Esophagus muscularis mucosa (tissue), 4 donors: ENCODE data around the gene NTRK1. TPM values are rescaled to one million over a fixed set of nuclear protein-coding genes. Genes with fewer than 3 reads are reported as not detected.

ENCODE experiments used
- DNase-seq: peaks from one replicate; pipeline ENCODE4 v3.0.0-alpha.2; 2017; ENCODE audit errors: extremely low spot score
- H3K27ac ChIP-seq, 4 donors: fragments of 200-600 bp; sonication (generic); replicated peaks in 1 of 4; 1 replicate in 3 of 4; 2 replicates in 1 of 4; pipeline ENCODE4 v1.5.1; 2016 to 2019; ENCODE audit warnings: mild to moderate bottlenecking in 1 of 4
- H3K27me3 ChIP-seq, 4 donors: fragments of 200-600 bp; sonication (generic); one replicate each; pipeline versions ENCODE4 v1.5.1 to v1.6.0; 2016 to 2019
- H3K36me3 ChIP-seq, 4 donors: fragments of 200-600 bp; sonication (generic); one replicate each; pipeline ENCODE4 v1.5.1; 2016 to 2019
- H3K4me1 ChIP-seq, 4 donors: fragments of 200-600 bp; sonication (generic); one replicate each; pipeline ENCODE4 v1.5.1; 2016 to 2019
- H3K4me3 ChIP-seq, 4 donors: fragments of 200-600 bp; sonication (generic); 1 replicate in 2 of 4; 2 replicates in 2 of 4; pipeline ENCODE4 v1.5.1; 2016 to 2019; ENCODE audit warnings: mild to moderate bottlenecking in 4 of 4, moderate library complexity in 1 of 4
- H3K9me3 ChIP-seq, 4 donors: fragments of 200-600 bp; sonication (generic); 1 replicate in 3 of 4; 2 replicates in 1 of 4; pipeline ENCODE4 v1.5.1; 2016 to 2019
- EP300 ChIP-seq: sonication (generic); formaldehyde crosslinking; IDR thresholded peaks from one replicate; pipeline ENCODE4 v1.6.1; 2017; ENCODE audit warnings: antibody characterized with exemption
- POLR2A ChIP-seq: fragments of 450-650 bp; IDR thresholded peaks from one replicate; pipeline ENCODE4 v1.6.1; 2017; ENCODE audit warnings: antibody characterized with exemption, moderate library complexity, mild to moderate bottlenecking, low read depth
- POLR2AphosphoS5 ChIP-seq, 2 donors: sonication (generic); formaldehyde crosslinking; IDR thresholded peaks; one replicate each; pipeline ENCODE4 v1.6.1; 2017; ENCODE audit warnings: antibody characterized with exemption in 2 of 2
- WGBS: methylation state at CpG from one replicate; pipeline ENCODE4 v1.1.5; 2018; 5-methylcytosine and 5-hydroxymethylcytosine counted together
- intact Hi-C: fragments of 100-400 bp; cut with DNase I; formaldehyde crosslinking; loops from one replicate; pipeline ENCODE4 v1.15.1; 2023
- total RNA-seq, 4 donors: library from RNA; depleted of rRNA; stranded (reverse); fragments of >200 nt; gene quantifications; one replicate each; pipeline versions ENCODE4 v1.1.0 to v1.2.1, GENCODE V29; 2016
- TF ChIP-seq, protein P1 (sequence below), 3 experiments: fragments of 200-600 bp in 2 of 3; fragments of 450-650 bp in 1 of 3; sonication (generic) in 2 of 3; IDR thresholded peaks; one replicate each; pipeline ENCODE4 v1.5.1; 2017 to 2019; ENCODE audit warnings: antibody characterized with exemption in 3 of 3, mild to moderate bottlenecking in 2 of 3, moderate library complexity in 1 of 3

The NTRK1 gene
- total RNA-seq, 4 donors from 2014 or later = 0.58 to 2.5 (median 1.8) TPM

GRCh38 chr1:156912861-156913808 is 52.5 kb downstream of the NTRK1 start:
- intact Hi-C loops = no loop called here
- DNase-seq = no peak
- Histone ChIP-seq H3K36me3 (peaks cover 4 to 89% (median 26%) of the 10 kb centered on the region in 4 donors), H3K4me1 (peaks cover 3 to 15% (median 11%) of the 10 kb centered on the region in 4 donors), H3K4me3 (no peak overlapping the region), H3K27me3 (peaks cover 0 to 49% (median 0%) of the 10 kb centered on the region in 4 donors), H3K9me3 (peaks cover 0 to 3% (median 2%) of the 10 kb centered on the region in 4 donors), H3K27ac (no peak overlapping the region)
- TF ChIP-seq POLR2AphosphoS5 (IDR thresholded peaks at IDR 0.05) (no peak), POLR2A (no peak), EP300 (no peak)
- TF ChIP-seq, protein P1, sequence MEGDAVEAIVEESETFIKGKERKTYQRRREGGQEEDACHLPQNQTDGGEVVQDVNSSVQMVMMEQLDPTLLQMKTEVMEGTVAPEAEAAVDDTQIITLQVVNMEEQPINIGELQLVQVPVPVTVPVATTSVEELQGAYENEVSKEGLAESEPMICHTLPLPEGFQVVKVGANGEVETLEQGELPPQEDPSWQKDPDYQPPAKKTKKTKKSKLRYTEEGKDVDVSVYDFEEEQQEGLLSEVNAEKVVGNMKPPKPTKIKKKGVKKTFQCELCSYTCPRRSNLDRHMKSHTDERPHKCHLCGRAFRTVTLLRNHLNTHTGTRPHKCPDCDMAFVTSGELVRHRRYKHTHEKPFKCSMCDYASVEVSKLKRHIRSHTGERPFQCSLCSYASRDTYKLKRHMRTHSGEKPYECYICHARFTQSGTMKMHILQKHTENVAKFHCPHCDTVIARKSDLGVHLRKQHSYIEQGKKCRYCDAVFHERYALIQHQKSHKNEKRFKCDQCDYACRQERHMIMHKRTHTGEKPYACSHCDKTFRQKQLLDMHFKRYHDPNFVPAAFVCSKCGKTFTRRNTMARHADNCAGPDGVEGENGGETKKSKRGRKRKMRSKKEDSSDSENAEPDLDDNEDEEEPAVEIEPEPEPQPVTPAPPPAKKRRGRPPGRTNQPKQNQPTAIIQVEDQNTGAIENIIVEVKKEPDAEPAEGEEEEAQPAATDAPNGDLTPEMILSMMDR (IDR thresholded peaks at IDR 0.05) = no peak
- WGBS = 70% methylated on average over 17 of the region's 24 CpGs

DNA sequence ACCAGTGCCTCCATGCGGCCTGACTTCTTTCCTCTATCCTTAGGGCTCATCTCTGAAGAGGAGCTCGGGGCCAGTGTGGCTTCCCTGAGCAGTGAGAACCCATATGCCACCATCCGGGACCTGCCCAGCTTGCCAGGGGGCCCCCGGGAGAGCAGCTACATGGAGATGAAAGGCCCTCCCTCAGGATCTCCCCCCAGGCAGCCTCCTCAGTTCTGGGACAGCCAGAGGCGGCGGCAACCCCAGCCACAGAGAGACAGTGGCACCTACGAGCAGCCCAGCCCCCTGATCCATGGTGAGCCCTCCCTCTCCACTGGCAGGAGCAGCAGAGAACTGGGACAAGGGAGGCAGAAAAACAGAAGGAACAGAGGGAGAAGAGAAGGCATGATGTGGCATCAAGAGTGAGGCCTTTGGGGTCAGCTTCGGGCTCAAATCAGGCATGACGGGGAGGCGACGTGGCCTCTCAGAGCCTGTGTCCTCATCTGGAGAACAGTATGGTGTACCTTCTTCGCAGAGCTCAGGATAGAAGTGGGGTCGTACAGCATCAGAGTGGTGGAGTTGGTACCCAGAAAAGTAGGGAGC is 53.2 kb downstream of the NTRK1 start:
- Histone ChIP-seq H3K4me3 (no peak overlapping the region), H3K9me3 (peaks cover 0 to 7% (median 5%) of the 10 kb centered on the region in 4 donors), H3K27me3 (peaks cover 0 to 50% (median 0%) of the 10 kb centered on the region in 4 donors), H3K36me3 (peaks cover 4 to 81% (median 22%) of the 10 kb centered on the region in 4 donors), H3K27ac (no peak overlapping the region), H3K4me1 (peaks cover 0 to 10% (median 5%) of the 10 kb centered on the region in 4 donors)
- TF ChIP-seq POLR2AphosphoS5 (IDR thresholded peaks at IDR 0.05) (no peak), POLR2A (no peak), EP300 (no peak)
- TF ChIP-seq, protein P1 (IDR thresholded peaks at IDR 0.05) = no peak
- no peak for DNase-seq
- WGBS = 87% methylated on average over 13 of the region's 13 CpGs
- intact Hi-C loops = no loop called here

GRCh38 chr1:156914440-156914856 is 53.8 kb downstream of the NTRK1 start:
- WGBS = 95% methylated on average over 9 of the region's 9 CpGs
- H3K4me3 ChIP-seq = no peak overlapping the region
- H3K9me3 ChIP-seq = peaks cover 0 to 7% (median 5%) of the 10 kb centered on the region in 4 donors
- intact Hi-C loops = no loop called here
- TF ChIP-seq POLR2A = no peak
- TF ChIP-seq, protein P1 (IDR thresholded peaks at IDR 0.05) = no peak
- no peak for TF ChIP-seq POLR2AphosphoS5 (IDR thresholded peaks at IDR 0.05)
- no peak for TF ChIP-seq EP300
- H3K27me3 ChIP-seq = peaks cover 0 to 55% (median 0%) of the 10 kb centered on the region in 4 donors
- no peak overlapping the region for H3K27ac ChIP-seq
- H3K36me3 ChIP-seq = peaks cover 4 to 76% (median 22%) of the 10 kb centered on the region in 4 donors
- DNase-seq = no peak
- H3K4me1 ChIP-seq = peaks cover 0 to 10% (median 5%) of the 10 kb centered on the region in 4 donors

- H3K4me3 ChIP-seq = peak within 1 kb of the TSS; percentile 3 to 38 (median 26)
- WGBS = 11% methylated on average over 36 of the region's 71 CpGs
- peaks cover 0 to 7% (median 5%) of the 10 kb centered on the region in 4 donors for H3K9me3 ChIP-seq
- peaks cover 7 to 76% (median 41%) of the 10 kb centered on the region in 4 donors for H3K27me3 ChIP-seq
- H3K4me1 ChIP-seq = peaks cover 19 to 30% (median 28%) of the 10 kb centered on the region in 4 donors
- TF ChIP-seq EP300 (no peak), POLR2AphosphoS5 (IDR thresholded peaks at IDR 0.05) (peak in 1 of 2 donors; percentile 64), POLR2A (no peak)
- TF ChIP-seq, protein P1 (IDR thresholded peaks at IDR 0.05) = peak; percentile 62 to 77 (median 67)
- no peak within 1 kb of the TSS for H3K27ac ChIP-seq
- H3K36me3 ChIP-seq = peaks cover 0 to 19% (median 3%) of the 10 kb centered on the region in 4 donors
- intact Hi-C loops = no loop called here
- no peak for DNase-seq
Measured at GRCh38 chr1:156920233-156921052, 59.8 kb downstream of the NTRK1 start, which contains the start of gene LRRC71. TSS of gene LRRC71 (plus strand) at chr1:156920632. CDS start at chr1:156920804, 172 bp downstream.
